GM11168 (cell line): ENCODE measurements around the gene BMPR2.
"Not testable (repeated sequence)": the region's sequence is repeated elsewhere in the genome, so short reads cannot be mapped to it uniquely, and the experiment has no call there.

Source experiments
- in situ Hi-C: fragments of 300-500 bp; cut with MboI; formaldehyde crosslinking; loops from one replicate; pipeline ENCODE4 v1.12.0; 2022; ENCODE audit warnings: low sequenced_read_pairs; ENCODE audit not compliant: unreplicated experiment

BMPR2 gene

DNA sequence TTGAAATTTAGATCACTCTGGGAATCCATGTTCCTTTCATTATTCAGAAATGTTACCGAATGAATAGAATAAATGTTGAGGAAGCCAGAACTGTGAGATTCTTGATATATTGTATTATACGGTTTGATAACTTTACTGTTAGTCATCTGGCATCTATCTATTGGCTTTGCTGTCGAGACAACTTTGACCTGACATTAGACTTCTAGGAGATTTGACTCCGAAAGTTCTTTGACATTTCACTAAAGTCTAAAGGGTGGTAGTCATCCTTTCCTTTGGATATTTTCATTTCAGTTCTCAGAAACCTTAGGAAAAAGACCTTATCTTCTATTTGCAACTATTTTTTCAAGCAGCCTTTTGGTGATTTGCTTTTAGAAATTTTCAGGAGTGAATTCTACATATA, 1.9 kb downstream of the BMPR2 start:
- in situ Hi-C loops, result loop anchor here (10.0 kb wide), 1 partner anchor 377 kb away; no protein-coding TSS in a partner anchor

GRCh38 chr2:202378662-202379358, 2.7 kb downstream of the BMPR2 start:
- in situ Hi-C loops, result loop anchor here (10.0 kb wide), 1 partner anchor 376 kb away; no protein-coding TSS in a partner anchor

DNA sequence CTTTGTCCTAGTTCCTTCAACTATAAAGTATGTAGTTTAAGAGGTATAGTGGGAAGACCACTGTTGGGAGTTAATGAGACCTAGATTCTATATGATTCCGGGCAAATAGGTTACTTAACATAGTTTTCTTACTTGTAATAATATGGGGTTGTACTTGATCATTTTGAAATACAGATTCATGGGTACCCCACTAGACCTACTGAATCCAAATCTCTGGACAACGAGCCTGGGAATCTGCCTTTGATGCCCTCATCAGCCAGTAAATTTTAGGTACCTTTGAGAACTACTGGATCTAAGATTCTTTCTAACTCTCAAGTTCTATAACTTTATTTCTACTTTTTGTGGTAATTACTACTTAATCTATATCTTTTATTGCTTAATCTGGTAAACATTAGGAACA, 6.6 kb downstream of the BMPR2 start:
- in situ Hi-C loops, result no loop called here

DNA sequence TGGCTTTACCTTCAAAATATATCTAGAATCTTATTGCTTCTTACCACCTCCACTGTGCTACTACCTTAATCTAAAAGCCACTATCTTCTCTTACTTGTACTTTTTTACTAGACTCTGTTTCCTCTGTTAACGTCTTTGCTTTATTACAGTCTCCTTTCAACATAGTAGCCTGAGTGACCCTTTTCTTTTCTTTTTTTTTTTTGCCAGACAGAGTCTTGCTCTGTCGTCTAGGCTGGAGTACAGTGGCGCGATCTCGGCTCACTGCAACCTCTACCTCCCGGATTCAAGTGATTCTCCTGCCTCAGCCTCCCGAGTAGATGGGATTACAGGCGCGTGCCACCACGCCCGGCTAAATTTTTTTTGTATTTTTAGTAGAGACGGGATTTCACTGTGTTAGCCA, 10.4 kb downstream of the BMPR2 start:
- in situ Hi-C loops, result not testable (repeated sequence)

DNA sequence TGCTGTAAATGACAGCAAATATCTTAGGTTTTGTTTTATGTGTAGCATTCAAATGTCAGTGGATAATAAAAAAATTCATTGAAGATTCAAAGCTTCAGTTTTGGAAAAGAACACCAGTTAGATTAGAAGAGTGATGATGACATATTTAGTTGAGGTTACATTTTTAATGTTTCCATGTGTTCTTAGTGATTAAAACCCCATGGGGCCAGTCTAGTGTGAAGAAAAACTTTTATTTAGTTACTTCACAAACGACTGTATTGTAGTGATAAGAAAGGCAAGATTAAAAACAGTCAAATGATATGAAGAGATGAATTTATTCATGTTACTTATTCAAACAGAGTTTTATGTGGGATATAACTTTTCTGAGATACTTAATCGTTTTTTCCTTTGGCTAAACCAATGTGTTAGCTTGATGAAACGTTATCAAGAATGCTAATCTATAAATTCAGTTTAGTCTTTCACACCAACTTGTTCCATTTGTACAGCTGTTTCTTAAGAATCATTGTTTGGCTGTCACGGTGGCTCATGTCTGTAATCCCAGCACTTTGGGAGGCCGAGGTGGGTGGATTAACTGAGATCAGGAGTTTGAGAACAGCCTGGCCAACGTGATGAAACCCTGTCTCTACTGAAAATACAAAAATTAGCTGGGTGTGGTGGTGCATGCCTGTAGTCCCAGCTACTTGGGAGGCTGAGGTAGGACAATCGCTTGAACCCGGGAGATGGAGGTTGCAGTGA, 11.6 kb downstream of the BMPR2 start:
- in situ Hi-C loops, result no loop called here

DNA sequence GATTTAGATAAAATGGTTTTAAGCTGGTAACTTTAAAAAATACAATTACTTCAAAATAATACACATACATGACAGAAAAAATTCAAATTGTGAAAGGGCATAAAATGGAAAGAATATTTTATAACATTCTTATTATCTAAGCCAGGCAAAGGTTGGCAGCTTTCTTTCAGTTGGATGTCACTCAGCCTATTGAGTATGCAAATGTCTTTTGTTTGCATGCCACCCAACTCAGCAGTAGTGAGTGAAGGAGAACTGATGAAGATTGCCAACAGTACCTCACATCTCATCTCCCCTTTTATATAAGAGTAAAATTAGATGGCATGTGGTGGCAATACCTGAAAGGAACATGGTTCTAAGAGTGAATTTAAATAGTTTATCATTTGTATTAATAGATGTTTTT, 24.8 kb downstream of the BMPR2 start:
- in situ Hi-C loops, result no loop called here

GRCh38 chr2:202405798-202406197, 29.7 kb downstream of the BMPR2 start:
- in situ Hi-C loops, result no loop called here

GRCh38 chr2:202406445-202406978, 30.4 kb downstream of the BMPR2 start:
- in situ Hi-C loops, result no loop called here

DNA sequence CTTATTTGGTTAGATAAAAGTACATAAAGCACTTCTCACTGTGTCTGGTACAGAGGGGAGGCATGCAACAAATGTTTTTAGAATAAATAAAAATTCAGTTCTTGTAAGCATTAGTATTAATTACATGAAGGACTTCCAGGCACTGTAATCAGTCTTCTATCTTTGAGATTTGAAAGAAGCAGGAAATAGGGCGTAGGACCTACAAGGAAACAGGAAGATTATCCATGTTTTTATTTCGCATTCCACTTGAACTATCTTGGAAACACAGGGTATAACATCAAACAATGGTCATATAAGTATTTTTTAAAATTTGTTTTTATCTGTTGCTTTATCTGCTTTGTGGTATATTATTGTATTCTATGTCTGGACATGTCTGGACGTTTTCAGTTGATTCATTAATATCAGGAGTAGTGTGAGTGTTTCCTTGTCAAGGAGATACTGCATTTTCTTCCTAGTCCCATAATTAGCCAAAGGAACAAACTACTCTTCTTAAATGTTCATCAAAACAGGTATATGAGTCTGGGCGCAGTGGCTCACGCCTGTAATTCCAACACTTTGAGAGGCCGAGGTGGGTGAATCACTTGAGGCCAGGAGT, 32.5 kb downstream of the BMPR2 start:
- in situ Hi-C loops, result no loop called here

GRCh38 chr2:202410092-202410491, 34.0 kb downstream of the BMPR2 start:
- in situ Hi-C loops, result no loop called here

GRCh38 chr2:202411097-202411496, 35.0 kb downstream of the BMPR2 start:
- in situ Hi-C loops, result no loop called here

GRCh38 chr2:202418027-202418426, 41.9 kb downstream of the BMPR2 start:
- in situ Hi-C loops, result no loop called here

DNA sequence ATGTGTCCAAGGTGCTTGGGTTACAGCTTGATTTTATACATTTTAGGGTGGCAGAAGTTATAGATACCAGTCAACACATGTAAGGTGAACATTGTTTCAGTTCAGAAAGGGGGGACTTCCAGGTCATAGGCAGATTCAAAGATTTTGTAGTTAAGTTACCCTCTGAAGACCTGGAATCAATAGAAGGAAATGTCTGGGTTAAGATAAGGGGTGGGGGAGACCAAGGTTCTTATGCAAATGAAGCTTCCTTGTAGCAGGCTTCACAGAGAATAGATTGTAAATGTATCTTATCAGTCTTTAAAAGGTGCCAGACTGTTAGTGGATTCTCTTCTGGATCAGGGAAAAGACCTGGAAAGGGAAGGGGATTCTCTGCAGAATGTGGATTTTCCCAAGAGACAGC, 42.4 kb downstream of the BMPR2 start:
- in situ Hi-C loops, result no loop called here

- in situ Hi-C loops, result no loop called here
These were observed 47.0 kb downstream of the BMPR2 start for GRCh38 chr2:202423139-202423538.

DNA sequence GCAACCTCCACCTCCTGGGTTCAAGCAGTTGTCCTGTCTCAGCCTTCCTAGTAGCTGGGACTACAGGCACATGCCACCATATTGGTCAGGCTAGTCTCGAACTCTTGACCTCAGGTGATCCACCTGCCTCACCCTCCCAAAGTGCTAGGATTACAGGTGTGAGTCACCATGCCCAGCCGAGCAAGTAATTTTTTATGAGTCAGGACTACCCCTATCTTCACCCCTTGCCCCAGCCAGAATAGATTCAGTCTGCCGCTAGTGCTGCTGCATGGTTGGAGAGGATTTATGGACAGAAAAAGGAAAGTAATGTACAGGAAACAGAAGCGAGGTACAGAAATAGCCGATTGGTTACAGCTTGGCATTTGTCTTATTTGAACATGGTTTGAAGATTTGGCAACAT, 48.9 kb downstream of the BMPR2 start:
- in situ Hi-C loops, result no loop called here

- in situ Hi-C loops, result no loop called here
These were observed 50.6 kb downstream of the BMPR2 start for GRCh38 chr2:202426751-202427150.

- in situ Hi-C loops, result no loop called here
These were observed 53.2 kb downstream of the BMPR2 start for GRCh38 chr2:202429164-202429980.

DNA sequence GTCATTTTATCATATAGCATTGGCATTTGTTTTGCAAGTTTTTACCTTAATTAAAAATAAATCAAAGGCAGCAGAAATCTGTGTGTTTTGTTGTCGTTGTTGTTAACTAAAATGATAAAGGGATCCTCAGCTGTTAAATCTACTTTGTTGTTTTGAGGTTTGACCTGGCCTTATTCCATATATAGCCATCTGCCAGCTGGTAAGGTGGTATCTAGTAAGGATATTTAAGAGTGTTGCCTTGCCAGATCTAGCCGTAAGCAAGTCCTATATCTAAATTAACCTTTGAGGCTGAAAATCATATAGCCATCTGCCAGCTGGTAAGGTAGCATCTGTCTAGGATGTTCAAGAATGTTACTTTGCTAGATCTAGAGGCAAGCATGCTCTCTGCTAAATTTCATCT, 56.6 kb downstream of the BMPR2 start:
- in situ Hi-C loops, result no loop called here

GRCh38 chr2:202434472-202434871, 58.3 kb downstream of the BMPR2 start:
- in situ Hi-C loops, result no loop called here

- in situ Hi-C loops, result no loop called here
These were observed 60.5 kb downstream of the BMPR2 start for GRCh38 chr2:202436626-202437025.
